Upper lobe of left lung (tissue), 6 donors: ENCODE data around the gene EBF3. TPM values are rescaled to one million over a fixed set of nuclear protein-coding genes. Genes with fewer than 3 reads are reported as not detected.

Experiments used
- ATAC-seq, 2 donors: fragments of 200-7000 bp; cut with Tn5 transposase; one replicate each; pipeline ENCODE4 v1.9.1; 2022; ENCODE audit warnings: mild to moderate bottlenecking in 2 of 2, moderate library complexity in 2 of 2; ENCODE audit not compliant: low FRiP score in 2 of 2
- DNase-seq, 2 donors: peaks; one replicate each; pipeline ENCODE4 v3.0.0-alpha.2; 2019 to 2020
- H3K27ac ChIP-seq, 4 donors: fragments of 200-600 bp; sonication (generic); one replicate each; pipeline ENCODE4 v1.5.1; 2016 to 2019
- H3K27me3 ChIP-seq, 4 donors: fragments of 200-600 bp; sonication (generic); one replicate each; pipeline ENCODE4 v1.5.1; 2017 to 2019
- H3K36me3 ChIP-seq, 4 donors: fragments of 200-600 bp; sonication (generic); one replicate each; pipeline ENCODE4 v1.5.1; 2016 to 2019
- H3K4me1 ChIP-seq, 4 donors: fragments of 200-600 bp; sonication (generic); one replicate each; pipeline ENCODE4 v1.5.1; 2018 to 2019
- H3K4me3 ChIP-seq, 4 donors: fragments of 200-600 bp; sonication (generic); one replicate each; pipeline ENCODE4 v1.5.1; 2017 to 2019; ENCODE audit warnings: mild to moderate bottlenecking in 2 of 4, moderate library complexity in 1 of 4
- H3K9me3 ChIP-seq, 4 donors: fragments of 200-600 bp; sonication (generic); one replicate each; pipeline ENCODE4 v1.5.1; 2018 to 2019
- CTCF ChIP-seq, 6 experiments: fragments of 450-650 bp in 4 of 6; fragments of 200-600 bp in 2 of 6; sonication (generic) in 2 of 6; IDR thresholded peaks; one replicate each; pipeline ENCODE4 v1.5.1; 2016 to 2019; ENCODE audit warnings: antibody characterized with exemption in 6 of 6
- EP300 ChIP-seq, 4 donors: sonication (generic); formaldehyde crosslinking; IDR thresholded peaks; one replicate each; pipeline ENCODE4 v1.5.1; 2017; ENCODE audit warnings: antibody characterized with exemption in 4 of 4, control low read depth in 2 of 4
- POLR2A ChIP-seq, 4 donors: fragments of 450-650 bp; IDR thresholded peaks; one replicate each; pipeline ENCODE4 v1.5.1; 2016 to 2017; ENCODE audit warnings: antibody characterized with exemption in 4 of 4, mild to moderate bottlenecking in 2 of 4
- POLR2AphosphoS5 ChIP-seq, 2 donors: sonication (generic); formaldehyde crosslinking; IDR thresholded peaks; one replicate each; pipeline ENCODE4 v1.5.1; 2017; ENCODE audit warnings: antibody characterized with exemption in 2 of 2
- WGBS, 2 donors: methylation state at CpG; one replicate each; pipeline ENCODE4 v1.1.5; 2017 to 2018; 5-methylcytosine and 5-hydroxymethylcytosine counted together
- total RNA-seq, 6 donors: library from RNA; depleted of rRNA in 4 of 6; stranded (reverse); fragments of >200 nt in 4 of 6; gene quantifications; one replicate each; pipeline versions ENCODE4 v1.1.0 to v1.2.1, GENCODE V29; 2016 to 2021
- donor health status: DM: no; HTN: no; CAD: no; lungs with moderate emphysema.
- donor health status: DM: no; HTN: yes; CAD: no; lungs with severe emphysema.

EBF3 gene
- total RNA-seq, 6 donors from 2014 or later = 0.06 to 0.51 TPM; not detected in 4

DNA sequence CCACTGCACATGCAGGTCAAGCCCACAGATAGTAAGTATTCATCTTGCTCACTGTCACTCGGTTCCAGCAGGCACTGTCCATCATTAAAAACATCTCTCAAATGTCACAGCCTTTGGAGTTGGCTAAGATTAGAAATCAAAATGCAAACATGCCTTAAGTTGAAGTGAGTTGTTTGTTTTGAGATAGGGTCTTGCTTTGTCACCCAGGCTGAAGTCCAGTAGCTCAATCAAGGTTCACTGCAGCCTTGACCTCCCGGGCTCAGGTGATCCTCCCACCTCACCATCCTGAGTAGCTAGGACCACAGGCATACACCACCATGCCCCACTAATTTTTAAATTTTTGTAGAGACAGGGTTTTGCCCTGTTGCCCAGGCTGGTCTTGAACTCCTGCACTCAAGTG, 98.1 kb downstream of the EBF3 start:
- Histone ChIP-seq H3K27me3 (no peaks in the 10 kb centered on the region), H3K4me3 (no peak overlapping the region), H3K4me1 (peaks cover 0 to 5% (median 0%) of the 10 kb centered on the region in 4 donors), H3K27ac (no peak overlapping the region), H3K9me3 (no peaks in the 10 kb centered on the region), H3K36me3 (no peaks in the 10 kb centered on the region)
- no peak for ATAC-seq
- no peak for TF ChIP-seq CTCF (IDR thresholded peaks at IDR 0.05)
- TF ChIP-seq EP300 (IDR thresholded peaks at IDR 0.05) = no peak
- TF ChIP-seq POLR2A (IDR thresholded peaks at IDR 0.05) = no peak
- no peak for TF ChIP-seq POLR2AphosphoS5 (IDR thresholded peaks at IDR 0.05)
- 76 to 80% methylated on average over 2 of the region's 2 CpGs for WGBS, 2 donors
- no peak for DNase-seq

DNA sequence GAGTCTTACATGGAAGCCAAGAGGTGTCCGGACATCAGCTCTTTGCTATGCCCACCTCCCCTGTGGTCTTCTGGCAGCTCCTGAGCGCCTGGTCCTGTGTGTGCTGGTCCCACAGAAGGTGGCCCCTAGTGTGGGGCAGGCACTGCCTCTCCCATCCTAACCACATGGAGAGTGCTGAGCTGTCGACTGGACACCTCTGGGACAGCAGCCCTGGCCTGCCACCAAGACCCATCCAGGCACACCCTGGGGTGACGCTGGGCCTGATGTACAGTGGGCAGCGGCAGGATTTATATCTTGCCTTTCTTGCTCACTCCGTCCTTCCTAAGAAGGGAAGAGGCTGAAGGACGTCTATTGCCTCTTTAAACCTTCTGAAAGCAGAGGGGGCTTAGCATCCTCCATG, 98.7 kb downstream of the EBF3 start:
- H3K4me1 ChIP-seq = peaks cover 0 to 5% (median 0%) of the 10 kb centered on the region in 4 donors
- H3K27ac ChIP-seq = no peak overlapping the region

GRCh38 chr10:129864601-129865126, 99.4 kb downstream of the EBF3 start:
- DNase-seq (no peak), ATAC-seq (no peak)
- Histone ChIP-seq H3K27me3 (no peaks in the 10 kb centered on the region), H3K27ac (no peak overlapping the region), H3K9me3 (no peaks in the 10 kb centered on the region), H3K4me3 (no peak overlapping the region), H3K36me3 (no peaks in the 10 kb centered on the region), H3K4me1 (peaks cover 0 to 5% (median 0%) of the 10 kb centered on the region in 4 donors)
- WGBS, 2 donors = 72 to 80% methylated on average over 9 of the region's 9 CpGs
- TF ChIP-seq CTCF (IDR thresholded peaks at IDR 0.05) (no peak), EP300 (IDR thresholded peaks at IDR 0.05) (no peak), POLR2AphosphoS5 (IDR thresholded peaks at IDR 0.05) (no peak), POLR2A (IDR thresholded peaks at IDR 0.05) (no peak)

More for the DNA sequence above, 98.7 kb downstream of the EBF3 start:
- no peak for DNase-seq
- ATAC-seq = no peak
- no peaks in the 10 kb centered on the region for H3K36me3 ChIP-seq
- H3K4me3 ChIP-seq = no peak overlapping the region
- H3K9me3 ChIP-seq = no peaks in the 10 kb centered on the region
- no peaks in the 10 kb centered on the region for H3K27me3 ChIP-seq
- 89 to 90% methylated on average over 1 to 7 of the region's 7 CpGs for WGBS, 2 donors
- TF ChIP-seq POLR2A (IDR thresholded peaks at IDR 0.05) (no peak), POLR2AphosphoS5 (IDR thresholded peaks at IDR 0.05) (no peak), CTCF (IDR thresholded peaks at IDR 0.05) (no peak)

GRCh38 chr10:129864082-129864481, 100.0 kb downstream of the EBF3 start:
- WGBS, 2 donors = 90 to 93% methylated on average over 3 to 4 of the region's 4 CpGs
- no peak for TF ChIP-seq POLR2AphosphoS5 (IDR thresholded peaks at IDR 0.05)
- TF ChIP-seq EP300 (IDR thresholded peaks at IDR 0.05) = no peak
- no peak for TF ChIP-seq POLR2A (IDR thresholded peaks at IDR 0.05)
- no peak for TF ChIP-seq CTCF (IDR thresholded peaks at IDR 0.05)
- Histone ChIP-seq H3K27ac (no peak overlapping the region), H3K27me3 (no peaks in the 10 kb centered on the region), H3K4me1 (peaks cover 0 to 5% (median 0%) of the 10 kb centered on the region in 4 donors), H3K9me3 (no peaks in the 10 kb centered on the region), H3K4me3 (no peak overlapping the region), H3K36me3 (no peaks in the 10 kb centered on the region)
- DNase-seq (no peak), ATAC-seq (no peak)

- WGBS, 2 donors = 73 to 77% methylated on average over 6 to 15 of the region's 15 CpGs
- ATAC-seq (no peak), DNase-seq (peak in 1 of 2 donors; percentile 74)
- H3K9me3 ChIP-seq = no peaks in the 10 kb centered on the region
- peaks cover 0 to 5% (median 0%) of the 10 kb centered on the region in 4 donors for H3K4me1 ChIP-seq
- no peak overlapping the region for H3K27ac ChIP-seq
- no peak overlapping the region for H3K4me3 ChIP-seq
- no peaks in the 10 kb centered on the region for H3K36me3 ChIP-seq
- H3K27me3 ChIP-seq = no peaks in the 10 kb centered on the region
- TF ChIP-seq CTCF (IDR thresholded peaks at IDR 0.05) (no peak), POLR2AphosphoS5 (IDR thresholded peaks at IDR 0.05) (no peak), POLR2A (IDR thresholded peaks at IDR 0.05) (no peak), EP300 (IDR thresholded peaks at IDR 0.05) (no peak)
These were observed 100.8 kb downstream of the EBF3 start for GRCh38 chr10:129863201-129863663.
